IMR-90 (cell line): ENCODE measurements around the gene CMTM5. TPM values are rescaled to one million over a fixed set of nuclear protein-coding genes. Genes with fewer than 3 reads are reported as not detected.

Experiments used
- ATAC-seq: fragments of 200-7000 bp; cut with Tn5 transposase; 2 replicates; pipeline ENCODE4 v1.9.1; 2020; ENCODE audit warnings: low read depth, mild to moderate bottlenecking, moderate library complexity
- BruUV-seq: library from RNA; stranded (reverse); fragments of 400-500 nt; replicated peaks from 2 replicates; lab custom pipeline; 2021; lab: Mats Ljungman, UMichigan
- CTCF ChIA-PET: fragments of 300-600 bp; formaldehyde crosslinking; extraction: SDS; loops from one replicate; lab custom pipeline; 2021; ENCODE audit warnings: antibody characterized with exemption; lab: Yijun Ruan, JAX
- POLR2A ChIA-PET: fragments of 300-600 bp; sonication (Branson Sonifier 250); formaldehyde crosslinking; loops from one replicate; lab custom pipeline; 2022; ENCODE audit warnings: antibody characterized with exemption; ENCODE audit not compliant: unreplicated experiment; lab: Charles Lee
- DNase-seq: peaks from one replicate; pipeline ENCODE4 v3.0.0; 2013
- H2AFZ ChIP-seq: replicated peaks from 2 replicates; pipeline ENCODE3; 2013; ENCODE audit warnings: low read length, mild to moderate bottlenecking; ENCODE audit not compliant: poor library complexity
- H2AK5ac ChIP-seq: 2 replicates; pipeline ENCODE4 v1.6.1; 2013; ENCODE audit warnings: low read depth, low read length, inconsistent platforms
- H2AK9ac ChIP-seq: replicated peaks from 2 replicates; pipeline ENCODE3; 2013; ENCODE audit warnings: mild to moderate bottlenecking, low read depth, low read length, moderate library complexity; ENCODE audit not compliant: poor library complexity
- H2BK120ac ChIP-seq: 2 replicates; pipeline ENCODE4 v1.6.1; 2013; ENCODE audit warnings: low read depth, low read length, inconsistent platforms
- H2BK15ac ChIP-seq: 3 replicates; pipeline ENCODE4 v1.6.1; 2013; ENCODE audit warnings: low read depth, low read length, inconsistent platforms
- H2BK20ac ChIP-seq: 2 replicates; pipeline ENCODE4 v1.6.1; 2013; ENCODE audit warnings: low read depth, mild to moderate bottlenecking, inconsistent platforms, low read length, moderate library complexity
- H2BK5ac ChIP-seq: 2 replicates; pipeline ENCODE4 v1.6.1; 2013; ENCODE audit warnings: mild to moderate bottlenecking, low read depth, low read length, inconsistent platforms; ENCODE audit not compliant: poor library complexity, severe bottlenecking
- H3K14ac ChIP-seq: replicated peaks from 2 replicates; pipeline ENCODE4 v1.6.1; 2013; ENCODE audit warnings: low read depth, low read length, inconsistent platforms
- H3K18ac ChIP-seq: 2 replicates; pipeline ENCODE4 v1.6.1; 2013; ENCODE audit warnings: low read depth, low read length, control low read depth
- H3K23ac ChIP-seq: 2 replicates; pipeline ENCODE4 v1.6.1; 2013; ENCODE audit warnings: low read depth, low read length, inconsistent platforms
- H3K27ac ChIP-seq: 2 replicates; pipeline ENCODE4 v1.5.1; 2013; ENCODE audit warnings: mild to moderate bottlenecking, control low read depth, low read length; ENCODE audit not compliant: insufficient read depth
- H3K27me3 ChIP-seq: 2 replicates; pipeline ENCODE4 v1.6.1; 2013; ENCODE audit warnings: low read length; ENCODE audit not compliant: control insufficient read depth, insufficient read depth
- H3K36me3 ChIP-seq: 2 replicates; pipeline ENCODE4 v1.6.1; 2013; ENCODE audit warnings: low read length, mixed read lengths; ENCODE audit not compliant: control insufficient read depth, insufficient read depth
- H3K4ac ChIP-seq: 2 replicates; pipeline ENCODE4 v1.6.1; 2013; ENCODE audit warnings: low read depth, low read length, inconsistent platforms
- H3K4me1 ChIP-seq: 2 replicates; pipeline ENCODE4 v1.6.1; 2013; ENCODE audit warnings: low read length, mixed read lengths; ENCODE audit not compliant: control insufficient read depth, insufficient read depth
- H3K4me2 ChIP-seq: 2 replicates; pipeline ENCODE4 v1.6.1; 2013; ENCODE audit warnings: low read depth, mild to moderate bottlenecking, control low read depth, low read length, moderate library complexity
- H3K4me3 ChIP-seq: 2 replicates; pipeline ENCODE4 v1.5.1; 2013; ENCODE audit warnings: low read depth, mild to moderate bottlenecking, control low read depth, low read length, moderate library complexity; ENCODE audit not compliant: insufficient read depth
- H3K56ac ChIP-seq: 2 replicates; pipeline ENCODE4 v1.6.1; 2013; ENCODE audit warnings: low read length, inconsistent platforms; ENCODE audit not compliant: insufficient read depth; ENCODE audit errors: extremely low read depth
- H3K79me1 ChIP-seq, 2 experiments: 2 replicates each; pipeline ENCODE4 v1.6.1; 2013; ENCODE audit warnings: low read length in 2 of 2, inconsistent platforms in 1 of 2, low read depth in 1 of 2
- H3K9ac ChIP-seq: 2 replicates; pipeline ENCODE4 v1.6.1; 2013; ENCODE audit warnings: low read depth, low read length, control low read depth
- H3K9me1 ChIP-seq: 2 replicates; pipeline ENCODE4 v1.6.1; 2013; ENCODE audit warnings: low read length, inconsistent platforms; ENCODE audit not compliant: insufficient read depth
- H3K9me3 ChIP-seq: 2 replicates; pipeline ENCODE4 v1.6.1; 2013; ENCODE audit warnings: low read length; ENCODE audit not compliant: control insufficient read depth, insufficient read depth
- H4K20me1 ChIP-seq: 2 replicates; pipeline ENCODE4 v1.6.1; 2013; ENCODE audit warnings: low read length, inconsistent platforms; ENCODE audit not compliant: insufficient read depth
- H4K5ac ChIP-seq: 2 replicates; pipeline ENCODE4 v1.6.1; 2013; ENCODE audit warnings: mild to moderate bottlenecking, low read depth, low read length, control low read depth
- H4K8ac ChIP-seq, 2 experiments: 2 replicates each; pipeline ENCODE4 v1.6.1; 2013; ENCODE audit warnings: low read depth in 2 of 2, low read length in 2 of 2, control low read depth in 1 of 2, inconsistent platforms in 1 of 2
- H4K91ac ChIP-seq: 2 replicates; pipeline ENCODE4 v1.6.1; 2013; ENCODE audit warnings: low read depth, low read length, inconsistent platforms; ENCODE audit not compliant: insufficient read depth
- CHD1 ChIP-seq: IDR thresholded peaks from 2 replicates; pipeline ENCODE4 v1.6.1; 2012; ENCODE audit warnings: low read depth, low read length, improper control_type of control experiment
- FOS ChIP-seq: fragments of 150-350 bp; IDR thresholded peaks from 2 replicates; pipeline ENCODE4 v1.6.1; 2016; ENCODE audit warnings: low read depth, low read length
- MXI1 ChIP-seq: IDR thresholded peaks from 2 replicates; pipeline ENCODE4 v1.6.1; 2012; ENCODE audit warnings: low read depth, mild to moderate bottlenecking, low read length, moderate library complexity, borderline replicate concordance
- NFE2L2 ChIP-seq: fragments of 150-350 bp; IDR thresholded peaks from 2 replicates; pipeline ENCODE4 v1.6.1; 2016; ENCODE audit warnings: low read depth, mild to moderate bottlenecking, low read length
- POLR2A ChIP-seq: IDR thresholded peaks from 2 replicates; pipeline ENCODE4 v1.6.1; 2012; ENCODE audit warnings: mild to moderate bottlenecking, low read depth, low read length
- SMC3 ChIP-seq: fragments of 150-350 bp; IDR thresholded peaks from 2 replicates; pipeline ENCODE4 v1.6.1; 2016; ENCODE audit warnings: low read depth, mild to moderate bottlenecking, antibody characterized with exemption, low read length, moderate library complexity
- WGBS, 2 experiments: methylation state at CpG; one replicate each; pipeline versions ENCODE4 v1.1.5 to v1.1.7; 2013; ENCODE audit warnings: missing lambda C conversion rate in 2 of 2; ENCODE audit not compliant: insufficient read length in 1 of 2; ENCODE audit errors: extremely low coverage in 2 of 2; 5-methylcytosine and 5-hydroxymethylcytosine counted together
- dilution Hi-C: fragments of 300-500 bp; cut with HindIII; formaldehyde crosslinking; loops from one replicate; pipeline ENCODE4 v1.14.3; 2018; ENCODE audit warnings: low sequenced_read_pairs; ENCODE audit not compliant: unreplicated experiment
- in situ Hi-C: fragments of 300-500 bp; cut with MboI; formaldehyde crosslinking; loops from 3 replicates; pipeline ENCODE4 v1.14.3; 2019; ENCODE audit warnings: low sequenced_read_pairs, inconsistent platforms, mixed read lengths
- intact Hi-C: fragments of 100-400 bp; cut with micrococcal nuclease; formaldehyde crosslinking; loops from 2 replicates; pipeline ENCODE4 v1.10.0; 2022
- polyA plus RNA-seq, 3 experiments: library from polyadenylated mRNA; depleted of rRNA; stranded (reverse); fragments of >200 nt; gene quantifications; 2 replicates each; pipeline ENCODE4 v1.2.3, GENCODE V29; 2012; ENCODE audit warnings: low replicate concordance in 1 of 3
- total RNA-seq: library from RNA; depleted of rRNA; stranded (reverse); fragments of >200 nt; gene quantifications from 2 replicates; pipeline ENCODE4 v1.2.3, GENCODE V29; 2012
- TF ChIP-seq, protein P1 (sequence below): fragments of 150-350 bp; IDR thresholded peaks from 2 replicates; pipeline ENCODE4 v1.6.1; 2017; ENCODE audit warnings: mild to moderate bottlenecking, antibody characterized with exemption, low read length, low read depth

The CMTM5 gene
- total and polyA plus RNA-seq, 2 of the 4 experiments (the other 2 are of a cell fraction): 0.07 TPM; not detected in 1

DNA sequence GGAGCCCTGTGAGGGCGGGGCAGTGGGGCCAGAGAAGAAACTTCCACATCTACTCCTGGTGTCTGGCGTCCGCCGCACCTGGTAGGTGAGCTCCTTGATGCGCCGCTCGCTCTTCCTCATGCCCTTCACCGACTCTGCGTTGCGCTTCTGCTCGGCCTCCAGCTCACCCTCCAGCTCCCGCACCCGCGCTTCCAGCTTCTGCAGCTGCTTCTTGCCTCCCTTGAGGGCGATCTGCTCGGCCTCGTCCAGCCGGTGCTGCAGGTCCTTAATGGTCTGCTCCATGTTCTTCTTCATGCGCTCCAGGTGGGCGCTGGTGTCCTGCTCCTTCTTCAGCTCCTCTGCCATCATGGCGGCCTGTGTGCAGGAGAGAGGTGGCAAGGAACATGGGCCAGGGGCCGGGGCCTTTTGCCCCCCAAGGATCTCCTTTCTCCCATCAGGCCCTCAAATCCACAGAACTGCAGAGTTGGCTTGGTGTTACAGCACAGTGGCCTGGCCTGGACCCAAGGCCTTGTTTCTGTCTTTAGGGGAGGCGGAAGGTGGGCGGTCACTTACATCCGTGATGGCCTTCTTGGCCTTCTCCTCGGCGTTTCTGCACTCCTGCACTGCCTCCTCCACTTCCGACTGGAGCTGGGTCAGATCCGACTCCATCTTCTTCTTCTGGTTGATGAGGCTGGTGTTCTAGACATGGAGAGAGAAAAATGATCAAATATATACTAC lies 7.7 kb downstream of the CMTM5 start:
- H3K4me1 ChIP-seq: no peaks in the 10 kb centered on the region
- H2AFZ ChIP-seq: no peak overlapping the region
- no peak overlapping the region for H3K14ac ChIP-seq
- H3K4ac ChIP-seq: no peak overlapping the region
- BruUV-seq: no TSS peak
- ATAC-seq: no peak
- H3K79me1 ChIP-seq: no peaks in the 10 kb centered on the region
- H3K9me3 ChIP-seq: no peaks in the 10 kb centered on the region
- 84% methylated on average over 10 of the region's 29 CpGs; no CpG with 5 or more reads in 1 of the 2 experiments for WGBS, 2 experiments
- in situ Hi-C loops (no loop called here), dilution Hi-C loops (no loop called here), intact Hi-C loops (no loop called here)
- H2AK9ac ChIP-seq: no peak overlapping the region
- TF ChIP-seq, protein P1, sequence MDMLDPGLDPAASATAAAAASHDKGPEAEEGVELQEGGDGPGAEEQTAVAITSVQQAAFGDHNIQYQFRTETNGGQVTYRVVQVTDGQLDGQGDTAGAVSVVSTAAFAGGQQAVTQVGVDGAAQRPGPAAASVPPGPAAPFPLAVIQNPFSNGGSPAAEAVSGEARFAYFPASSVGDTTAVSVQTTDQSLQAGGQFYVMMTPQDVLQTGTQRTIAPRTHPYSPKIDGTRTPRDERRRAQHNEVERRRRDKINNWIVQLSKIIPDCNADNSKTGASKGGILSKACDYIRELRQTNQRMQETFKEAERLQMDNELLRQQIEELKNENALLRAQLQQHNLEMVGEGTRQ: no peak
- no peak for TF ChIP-seq FOS
- TF ChIP-seq SMC3: no peak
- TF ChIP-seq NFE2L2: no peak
- no peak for TF ChIP-seq MXI1
- no peak for TF ChIP-seq CHD1
- TF ChIP-seq POLR2A: no peak
- H3K9me1 ChIP-seq: no peaks in the 10 kb centered on the region
- no peak overlapping the region for H3K56ac ChIP-seq
- no peak overlapping the region for H3K27ac ChIP-seq
- POLR2A ChIA-PET: no interaction called here
- no peak overlapping the region for H2BK5ac ChIP-seq
- no peak overlapping the region for H2BK20ac ChIP-seq
- H3K4me3 ChIP-seq: no peak overlapping the region
- H2AK5ac ChIP-seq: no peak overlapping the region
- H4K5ac ChIP-seq: no peak overlapping the region
- H3K36me3 ChIP-seq: no peaks in the 10 kb centered on the region
- no peak overlapping the region for H2BK120ac ChIP-seq
- H4K20me1 ChIP-seq: no peaks in the 10 kb centered on the region
- no peak for DNase-seq
- no peak overlapping the region for H3K9ac ChIP-seq
- H4K91ac ChIP-seq: no peak overlapping the region
- H3K23ac ChIP-seq: no peak overlapping the region
- H2BK15ac ChIP-seq: no peak overlapping the region
- no peak overlapping the region for H3K18ac ChIP-seq
- CTCF ChIA-PET: no interaction called here
- H3K4me2 ChIP-seq: no peak overlapping the region
- H4K8ac ChIP-seq: no peak overlapping the region
- peaks cover 46% of the 10 kb centered on the region for H3K27me3 ChIP-seq
